GM12878 (cell line): ENCODE measurements around the gene EML1. TPM values are rescaled to one million over a fixed set of nuclear protein-coding genes. Genes with fewer than 3 reads are reported as not detected.

ENCODE experiments used
- ATAC-seq: fragments of 200-7000 bp; cut with Tn5 transposase; 3 replicates; pipeline ENCODE4 v1.9.1; 2020; ENCODE audit warnings: mild to moderate bottlenecking, moderate library complexity
- BruUV-seq: library from RNA; stranded (reverse); fragments of 400-500 nt; replicated peaks from 2 replicates; lab custom pipeline; 2021; lab: Mats Ljungman, UMichigan
- CTCF ChIA-PET: fragments of 300-600 bp; sonication (Branson Sonifier 250); formaldehyde crosslinking; extraction: SDS; loops from one replicate; lab custom pipeline; 2021; ENCODE audit warnings: inconsistent platforms; lab: Yijun Ruan, JAX
- POLR2A ChIA-PET: fragments of 350-600 bp; formaldehyde crosslinking; extraction: SDS; loops from one replicate; lab custom pipeline; 2021; ENCODE audit warnings: inconsistent platforms; lab: Charles Lee
- RAD21 ChIA-PET: fragments of 300-600 bp; sonication (Branson Sonifier 250); formaldehyde crosslinking; loops from one replicate; lab custom pipeline; 2023; ENCODE audit warnings: antibody characterized with exemption; ENCODE audit not compliant: unreplicated experiment; lab: Charles Lee
- SMC1A ChIA-PET: fragments of 300-600 bp; sonication (Branson Sonifier 250); formaldehyde crosslinking; loops from one replicate; lab custom pipeline; 2023; ENCODE audit not compliant: unreplicated experiment, uncharacterized antibody; lab: Charles Lee
- DNase-seq: peaks from one replicate; pipeline ENCODE4 v3.0.0-alpha.2; 2011; ENCODE audit warnings: low read depth, low spot score
- FAIRE-seq: peaks from 3 replicates; lab custom pipeline; 2011; peaks lifted over from hg19 to GRCh38; lab: Jason Lieb, UNC
- H2AFZ ChIP-seq: 2 replicates; pipeline ENCODE4 v1.6.0; 2011; ENCODE audit warnings: low read depth, low read length, control low read depth; ENCODE audit not compliant: control insufficient read depth
- H3K27ac ChIP-seq: 2 replicates; pipeline ENCODE4 v1.5.1; 2011; ENCODE audit warnings: control low read depth; ENCODE audit not compliant: control insufficient read depth, insufficient read depth
- H3K27me3 ChIP-seq, 2 experiments: replicated peaks in 1 of 2; 2 replicates each; pipeline versions ENCODE4 v1.6.0 to v1.6.1; 2011; ENCODE audit warnings: low read length in 1 of 2; ENCODE audit not compliant: control insufficient read depth in 2 of 2, insufficient read depth in 2 of 2
- H3K36me3 ChIP-seq, 2 experiments: 2 replicates each; pipeline ENCODE4 v1.5.1; 2011; ENCODE audit warnings: low read length in 1 of 2; ENCODE audit not compliant: control insufficient read depth in 2 of 2, insufficient read depth in 2 of 2
- H3K4me1 ChIP-seq: 2 replicates; pipeline ENCODE4 v1.6.1; 2011; ENCODE audit warnings: mild to moderate bottlenecking, low read length, moderate library complexity, mixed read lengths; ENCODE audit not compliant: control insufficient read depth, insufficient read depth
- H3K4me2 ChIP-seq: 2 replicates; pipeline ENCODE4 v1.6.0; 2011; ENCODE audit warnings: control low read depth; ENCODE audit not compliant: control insufficient read depth, insufficient read depth
- H3K4me3 ChIP-seq: fragments of 200-600 bp; sonication (generic); 2 replicates; pipeline ENCODE4 v1.5.1; 2016
- H3K79me2 ChIP-seq: 2 replicates; pipeline ENCODE4 v1.6.0; 2011; ENCODE audit warnings: low read length; ENCODE audit not compliant: control insufficient read depth, insufficient read depth
- H3K9ac ChIP-seq: 2 replicates; pipeline ENCODE4 v1.8.0; 2011; ENCODE audit warnings: low read length, control low read depth, mixed read lengths; ENCODE audit not compliant: control insufficient read depth, insufficient read depth
- H3K9me3 ChIP-seq: replicated peaks from 3 replicates; pipeline ENCODE4 v1.5.1; 2011; ENCODE audit warnings: mild to moderate bottlenecking, low read length; ENCODE audit not compliant: control insufficient read depth, insufficient read depth
- H4K20me1 ChIP-seq: 2 replicates; pipeline ENCODE4 v1.6.0; 2011; ENCODE audit not compliant: control insufficient read depth, insufficient read depth
- CEBPZ ChIP-seq: fragments of 150-350 bp; IDR thresholded peaks from 2 replicates; pipeline ENCODE4 v1.6.1; 2016; ENCODE audit warnings: low read depth, low read length
- ELK1 ChIP-seq: IDR thresholded peaks from 2 replicates; pipeline ENCODE4 v1.6.1; 2012; ENCODE audit warnings: low read depth, low read length, improper control_type of control experiment
- USF2 ChIP-seq: IDR thresholded peaks from 2 replicates; pipeline ENCODE4 v1.6.1; 2011; ENCODE audit warnings: low read depth, low read length, improper control_type of control experiment, borderline replicate concordance
- WGBS: methylation state at CpG from one replicate; pipeline ENCODE4 v1.1.6; 2016; ENCODE audit warnings: low lambda C conversion rate; ENCODE audit not compliant: insufficient replicate concordance, insufficient coverage; ENCODE audit errors: missing lambda C conversion rate; 5-methylcytosine and 5-hydroxymethylcytosine counted together
- in situ Hi-C: fragments of 300-500 bp; cut with MboI; formaldehyde crosslinking; loops from 9 replicates; pipeline ENCODE4 v1.14.3; 2018; ENCODE audit warnings: mixed read lengths
- intact Hi-C: fragments of 100-400 bp; cut with micrococcal nuclease; formaldehyde crosslinking; loops from one replicate; pipeline ENCODE4 v1.14.2; 2022; ENCODE audit not compliant: unreplicated experiment
- polyA plus RNA-seq, 11 experiments: library from polyadenylated mRNA; depleted of rRNA in 4 of 11; unstranded in 6 of 11; stranded (reverse) in 5 of 11; fragments of >200 nt; fragmentation: Nextera tagmentation in 4 of 11; fragmentation: Illumina TruSeq in 1 of 11; extraction: Ambion mirVana in 4 of 11; extraction: Trizol in 1 of 11; gene quantifications; 1 replicate in 1 of 11; 2 replicates in 10 of 11; pipeline versions ENCODE4 v1.2.1 to v1.2.3, GENCODE V29; 2011 to 2016; ENCODE audit warnings: inconsistent platforms in 2 of 11, missing spikeins in 2 of 11, low read depth in 1 of 11
- total RNA-seq, 4 experiments: library from RNA; depleted of rRNA in 3 of 4; stranded (reverse); fragments of >200 nt in 3 of 4; fragmentation: Illumina TruSeq in 1 of 4; extraction: Trizol in 1 of 4; gene quantifications; 2 replicates each; pipeline versions ENCODE4 v1.2.1 to v1.2.3, GENCODE V29; 2013 to 2021

Gene EML1
- total and polyA plus RNA-seq, 10 of the 15 experiments (the other 5 are each of a cell fraction or from before 2014, with no cell fraction given): 0.05 to 3.4 (median 0.11) TPM; not detected in 3

GRCh38 chr14:99768381-99768780 lies 24.8 kb upstream of the EML1 start:
- Histone ChIP-seq H3K4me1 (no peaks in the 10 kb centered on the region), H3K36me3 (no peaks in the 10 kb centered on the region), H4K20me1 (no peaks in the 10 kb centered on the region), H3K27me3 (peaks cover 0 to 3% of the 10 kb centered on the region in 2 experiments; a peak in 2 of 4 replicates), H2AFZ (no peak overlapping the region), H3K9ac (no peak overlapping the region), H3K9me3 (no peaks in the 10 kb centered on the region), H3K4me3 (no peak overlapping the region), H3K27ac (no peak overlapping the region), H3K4me2 (no peak overlapping the region), H3K79me2 (no peaks in the 10 kb centered on the region)
- intact Hi-C loops: no loop called here
- TF ChIP-seq ELK1 (no peak), CEBPZ (no peak), USF2 (no peak)
- ChIA-PET POLR2A (no interaction called here), RAD21 (no interaction called here), CTCF (no interaction called here), SMC1A (no interaction called here)
- no peak for ATAC-seq
- in situ Hi-C loops: no loop called here
- no peak for DNase-seq
- FAIRE-seq: no peak
- 43% methylated on average over 6 of the region's 6 CpGs for WGBS
- no TSS peak for BruUV-seq
